DOHH2 (cell line): ENCODE data around the gene KIAA0040.

Experiments
- H3F3A ChIP-seq: fragments of 200-600 bp; sonication (generic), shearing (Covaris generic); 2 replicates; pipeline ENCODE4 v1.6.0; 2016; ENCODE audit warnings: antibody characterized with exemption, mild to moderate bottlenecking; ENCODE audit not compliant: control insufficient read depth, insufficient read depth
- H3K27ac ChIP-seq: fragments of 200-600 bp; sonication (generic); 2 replicates; pipeline ENCODE4 v1.5.1; 2014; ENCODE audit warnings: low read depth, mild to moderate bottlenecking, low read length, moderate library complexity
- H3K27me3 ChIP-seq: fragments of 200-600 bp; sonication (generic); 2 replicates; pipeline ENCODE4 v1.6.1; 2014; ENCODE audit warnings: mild to moderate bottlenecking, low read length, mixed read lengths; ENCODE audit not compliant: control insufficient read depth
- H3K36me3 ChIP-seq: fragments of 200-600 bp; sonication (generic); 2 replicates; pipeline ENCODE4 v1.6.1; 2014; ENCODE audit warnings: mild to moderate bottlenecking, low read length, moderate library complexity, mixed read lengths; ENCODE audit not compliant: control insufficient read depth
- H3K4me1 ChIP-seq: fragments of 200-600 bp; sonication (generic); 2 replicates; pipeline ENCODE4 v1.6.1; 2014; ENCODE audit warnings: mild to moderate bottlenecking, low read length, mixed read lengths; ENCODE audit not compliant: control insufficient read depth
- H3K4me2 ChIP-seq: fragments of 200-600 bp; sonication (generic); 2 replicates; pipeline ENCODE4 v1.6.0; 2014; ENCODE audit warnings: mild to moderate bottlenecking, low read length, moderate library complexity
- H3K4me3 ChIP-seq: fragments of 200-600 bp; sonication (generic); 2 replicates; pipeline ENCODE4 v1.5.1; 2014; ENCODE audit warnings: mild to moderate bottlenecking, low read length, mixed read lengths
- H3K79me2 ChIP-seq: fragments of 200-600 bp; sonication (generic); 2 replicates; pipeline ENCODE4 v1.6.1; 2014; ENCODE audit warnings: mild to moderate bottlenecking, low read length, mixed read lengths; ENCODE audit not compliant: control insufficient read depth
- H3K9me2 ChIP-seq: fragments of 200-600 bp; sonication (generic); replicated peaks from 2 replicates; pipeline ENCODE4 v1.6.1; 2014; ENCODE audit warnings: mild to moderate bottlenecking, low read length, mixed read lengths; ENCODE audit not compliant: control insufficient read depth
- H3K9me3 ChIP-seq: fragments of 200-600 bp; sonication (generic); 2 replicates; pipeline ENCODE4 v1.6.1; 2014; ENCODE audit warnings: antibody characterized with exemption, low read length, mixed read lengths; ENCODE audit not compliant: control insufficient read depth, insufficient read depth
- H4K20me1 ChIP-seq: fragments of 200-600 bp; sonication (generic); 2 replicates; pipeline ENCODE4 v1.6.0; 2014; ENCODE audit warnings: low read depth, mild to moderate bottlenecking, antibody characterized with exemption, low read length, moderate library complexity; ENCODE audit not compliant: control insufficient read depth, insufficient read depth
- CTCF ChIP-seq: fragments of 200-600 bp; sonication (generic); IDR thresholded peaks from one replicate; pipeline ENCODE4 v1.5.1; 2014; ENCODE audit warnings: antibody characterized with exemption, mild to moderate bottlenecking, low read depth, low read length; ENCODE audit not compliant: poor library complexity, severe bottlenecking
- EZH2phosphoT487 ChIP-seq: fragments of 200-600 bp; sonication (generic); IDR thresholded peaks from 2 replicates; pipeline ENCODE4 v1.6.1; 2017; ENCODE audit warnings: borderline replicate concordance, mild to moderate bottlenecking, antibody characterized with exemption, low read length, moderate library complexity, mixed read lengths

KIAA0040 gene

GRCh38 chr1:175150596-175151319, 41.8 kb downstream of the KIAA0040 start:
- TF ChIP-seq EZH2phosphoT487 (no peak), CTCF (no peak)
- Histone ChIP-seq H3K4me3 (no peak overlapping the region), H3K4me2 (no peak overlapping the region), H4K20me1 (no peaks in the 10 kb centered on the region), H3K27ac (no peak overlapping the region), H3K27me3 (peaks cover 62% of the 10 kb centered on the region), H3K4me1 (peaks cover 23% of the 10 kb centered on the region), H3K79me2 (no peaks in the 10 kb centered on the region), H3K36me3 (no peaks in the 10 kb centered on the region), H3K9me3 (no peaks in the 10 kb centered on the region), H3K9me2 (no peaks in the 10 kb centered on the region), H3F3A (no peaks in the 10 kb centered on the region)

GRCh38 chr1:175148068-175148467, 44.5 kb downstream of the KIAA0040 start:
- no peak for TF ChIP-seq CTCF
- TF ChIP-seq EZH2phosphoT487 = no peak
- H3K27ac ChIP-seq = no peak overlapping the region

GRCh38 chr1:175147569-175147968, 45.0 kb downstream of the KIAA0040 start:
- no peak for TF ChIP-seq EZH2phosphoT487
- TF ChIP-seq CTCF = no peak
- H3K27me3 ChIP-seq = peaks cover 80% of the 10 kb centered on the region
- no peaks in the 10 kb centered on the region for H4K20me1 ChIP-seq
- no peak overlapping the region for H3K27ac ChIP-seq
- H3K4me1 ChIP-seq = peaks cover 15% of the 10 kb centered on the region
- H3K4me3 ChIP-seq = no peak overlapping the region
- H3K9me2 ChIP-seq = no peaks in the 10 kb centered on the region
- H3F3A ChIP-seq = no peaks in the 10 kb centered on the region
- H3K79me2 ChIP-seq = no peaks in the 10 kb centered on the region
- no peaks in the 10 kb centered on the region for H3K36me3 ChIP-seq
- no peaks in the 10 kb centered on the region for H3K9me3 ChIP-seq
- H3K4me2 ChIP-seq = no peak overlapping the region

More at GRCh38 chr1:175148068-175148467, 44.5 kb downstream of the KIAA0040 start:
- Histone ChIP-seq H3K27me3 (peaks cover 80% of the 10 kb centered on the region), H3K79me2 (no peaks in the 10 kb centered on the region), H3K9me2 (no peaks in the 10 kb centered on the region), H3F3A (no peaks in the 10 kb centered on the region), H3K4me3 (no peak overlapping the region), H3K36me3 (no peaks in the 10 kb centered on the region), H4K20me1 (no peaks in the 10 kb centered on the region), H3K4me2 (no peak overlapping the region), H3K4me1 (peaks cover 10% of the 10 kb centered on the region), H3K9me3 (no peaks in the 10 kb centered on the region)
